ENCODE measurements around the gene KRT12.

KRT12 gene

DNA sequence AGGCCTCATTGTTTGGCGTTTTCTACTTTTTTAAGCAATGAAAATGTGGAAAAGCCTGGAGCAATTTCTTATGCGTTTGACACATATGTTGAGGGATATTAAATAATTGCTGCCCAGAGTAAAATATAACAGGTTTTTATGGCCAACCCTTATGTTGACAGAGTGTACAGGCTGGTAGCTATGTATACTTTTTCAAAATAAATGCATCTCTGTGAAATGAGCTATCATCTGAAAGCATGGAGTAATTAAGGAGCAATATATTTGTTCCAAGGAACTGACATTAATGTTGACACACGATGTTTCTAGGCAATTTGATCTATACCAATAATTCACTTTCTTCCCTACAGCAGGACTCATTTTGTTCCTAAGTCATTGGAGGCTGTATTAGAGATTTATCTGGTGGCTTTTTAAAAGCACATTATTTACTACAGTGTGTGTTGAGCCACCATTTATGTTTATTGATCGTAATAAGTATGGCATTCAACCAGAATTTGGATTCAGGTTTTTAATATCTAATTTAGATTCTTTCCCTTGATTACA lies 30.0 kb upstream of the KRT12 start:
- H3K4me1 ChIP-seq (ENCODE audit: control insufficient read depth in 1 of 2, insufficient read depth in 1 of 2, low read depth in 1 of 2, low read length in 1 of 2): no peaks in the 10 kb centered on the region
- H3K36me3 ChIP-seq: no peaks in the 10 kb centered on the region
- no peak overlapping the region for H3K27ac ChIP-seq
- H3K4me3 ChIP-seq (ENCODE audit: low read depth in 1 of 2, low read length in 1 of 2): no peak overlapping the region
- H3K9me3 ChIP-seq: no peaks in the 10 kb centered on the region
- TF ChIP-seq, protein P1, sequence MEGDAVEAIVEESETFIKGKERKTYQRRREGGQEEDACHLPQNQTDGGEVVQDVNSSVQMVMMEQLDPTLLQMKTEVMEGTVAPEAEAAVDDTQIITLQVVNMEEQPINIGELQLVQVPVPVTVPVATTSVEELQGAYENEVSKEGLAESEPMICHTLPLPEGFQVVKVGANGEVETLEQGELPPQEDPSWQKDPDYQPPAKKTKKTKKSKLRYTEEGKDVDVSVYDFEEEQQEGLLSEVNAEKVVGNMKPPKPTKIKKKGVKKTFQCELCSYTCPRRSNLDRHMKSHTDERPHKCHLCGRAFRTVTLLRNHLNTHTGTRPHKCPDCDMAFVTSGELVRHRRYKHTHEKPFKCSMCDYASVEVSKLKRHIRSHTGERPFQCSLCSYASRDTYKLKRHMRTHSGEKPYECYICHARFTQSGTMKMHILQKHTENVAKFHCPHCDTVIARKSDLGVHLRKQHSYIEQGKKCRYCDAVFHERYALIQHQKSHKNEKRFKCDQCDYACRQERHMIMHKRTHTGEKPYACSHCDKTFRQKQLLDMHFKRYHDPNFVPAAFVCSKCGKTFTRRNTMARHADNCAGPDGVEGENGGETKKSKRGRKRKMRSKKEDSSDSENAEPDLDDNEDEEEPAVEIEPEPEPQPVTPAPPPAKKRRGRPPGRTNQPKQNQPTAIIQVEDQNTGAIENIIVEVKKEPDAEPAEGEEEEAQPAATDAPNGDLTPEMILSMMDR (IDR thresholded peaks at IDR 0.05): no peak
- H3K27me3 ChIP-seq: peaks cover 40% of the 10 kb centered on the region

DNA sequence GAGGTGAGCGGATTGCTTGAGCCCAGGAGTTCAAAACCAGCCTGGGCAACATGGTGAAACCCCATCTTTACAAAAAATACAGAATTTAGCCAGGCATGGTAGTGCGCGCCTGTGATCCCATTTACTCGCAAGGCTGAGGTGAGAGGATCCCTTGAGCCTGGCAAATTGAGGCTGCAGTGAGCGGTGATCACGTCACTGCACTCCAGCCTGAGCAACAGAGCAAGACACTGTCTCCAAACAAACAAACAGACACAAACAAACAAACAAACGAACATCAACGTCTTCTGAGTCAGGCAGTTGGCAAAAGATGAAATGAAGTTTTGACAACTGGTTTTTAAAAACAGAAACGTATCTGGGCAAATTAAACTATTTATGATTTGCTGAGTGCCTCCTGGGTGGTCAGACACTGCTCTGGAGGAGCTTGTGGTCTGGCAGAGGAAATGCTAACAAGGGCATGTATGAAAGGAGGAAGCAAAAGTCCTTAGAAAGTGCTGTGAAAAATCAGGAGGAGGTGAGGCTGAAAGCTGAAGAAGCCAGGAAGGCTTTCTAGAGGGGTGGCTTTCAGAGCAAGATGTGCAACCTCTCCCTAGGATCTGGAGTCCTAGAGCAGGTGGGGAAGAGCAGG lies 28.2 kb upstream of the KRT12 start:
- H3K9me3 ChIP-seq: no peaks in the 10 kb centered on the region
- H3K27ac ChIP-seq: no peak overlapping the region
- peaks cover 47% of the 10 kb centered on the region for H3K27me3 ChIP-seq
- no peak overlapping the region for H3K4me3 ChIP-seq (ENCODE audit: low read depth in 1 of 2, low read length in 1 of 2)
- TF ChIP-seq, protein P1 (IDR thresholded peaks at IDR 0.05): no peak
- no peaks in the 10 kb centered on the region for H3K4me1 ChIP-seq (ENCODE audit: control insufficient read depth in 1 of 2, insufficient read depth in 1 of 2, low read depth in 1 of 2, low read length in 1 of 2)
- H3K36me3 ChIP-seq: no peaks in the 10 kb centered on the region

DNA sequence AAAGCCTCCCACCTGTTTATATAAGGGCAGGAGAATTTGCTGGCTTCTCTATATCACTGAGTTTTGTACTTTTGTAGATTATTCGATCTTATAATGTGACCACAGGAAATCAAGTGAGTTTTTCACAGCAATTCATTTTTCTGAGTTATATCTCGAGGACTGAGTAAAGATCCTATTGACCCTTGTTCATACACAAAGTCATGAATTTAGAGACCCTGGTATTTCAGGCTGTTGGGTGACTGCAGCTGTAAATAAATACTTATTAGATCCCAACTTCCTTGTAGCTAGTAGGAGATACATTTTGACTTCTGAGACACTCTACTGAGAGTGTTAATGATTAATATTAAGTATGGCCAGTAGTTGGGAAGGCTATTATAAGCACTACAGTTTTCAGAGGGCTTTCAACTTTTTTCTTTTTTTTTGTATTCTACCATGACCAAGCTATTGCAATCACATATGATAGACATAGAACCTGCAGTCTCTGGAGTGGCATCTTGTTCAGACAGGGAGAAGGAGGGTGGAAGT lies 21.2 kb upstream of the KRT12 start:
- TF ChIP-seq, protein P1 (IDR thresholded peaks at IDR 0.05): no peak

DNA sequence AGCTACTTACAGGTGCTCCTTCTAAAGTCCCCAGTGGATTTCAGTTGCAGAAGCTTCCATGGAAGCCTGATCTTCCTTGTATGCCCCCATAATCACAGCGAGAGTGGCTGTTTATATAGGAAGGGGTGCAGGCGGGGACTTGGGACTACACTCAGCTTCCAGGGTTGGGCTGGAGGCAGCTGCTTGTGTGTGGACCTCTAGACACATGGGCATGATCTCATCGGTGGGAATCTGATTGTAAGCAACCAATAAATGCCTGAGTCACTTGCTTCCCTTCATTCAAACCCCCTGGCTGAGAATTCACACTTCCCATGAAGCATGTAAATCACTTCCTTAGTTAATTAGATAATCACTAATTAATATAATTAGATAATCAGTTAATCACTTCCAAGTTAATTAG lies 19.1 kb upstream of the KRT12 start:
- no peak overlapping the region for H3K4me3 ChIP-seq (ENCODE audit: low read depth in 1 of 2, low read length in 1 of 2)
- TF ChIP-seq, protein P1 (IDR thresholded peaks at IDR 0.05): no peak
- H3K4me1 ChIP-seq (ENCODE audit: control insufficient read depth in 1 of 2, insufficient read depth in 1 of 2, low read depth in 1 of 2, low read length in 1 of 2): no peaks in the 10 kb centered on the region
- H3K27me3 ChIP-seq: peaks cover 100% of the 10 kb centered on the region
- no peaks in the 10 kb centered on the region for H3K9me3 ChIP-seq
- no peaks in the 10 kb centered on the region for H3K36me3 ChIP-seq
- no peak overlapping the region for H3K27ac ChIP-seq

More for the DNA sequence above, 21.2 kb upstream of the KRT12 start:
- H3K27me3 ChIP-seq: peaks cover 93% of the 10 kb centered on the region
- H3K9me3 ChIP-seq: no peaks in the 10 kb centered on the region
- H3K36me3 ChIP-seq: no peaks in the 10 kb centered on the region
- no peak overlapping the region for H3K27ac ChIP-seq
- H3K4me1 ChIP-seq (ENCODE audit: control insufficient read depth in 1 of 2, insufficient read depth in 1 of 2, low read depth in 1 of 2, low read length in 1 of 2): no peaks in the 10 kb centered on the region
- H3K4me3 ChIP-seq (ENCODE audit: low read depth in 1 of 2, low read length in 1 of 2): no peak overlapping the region

DNA sequence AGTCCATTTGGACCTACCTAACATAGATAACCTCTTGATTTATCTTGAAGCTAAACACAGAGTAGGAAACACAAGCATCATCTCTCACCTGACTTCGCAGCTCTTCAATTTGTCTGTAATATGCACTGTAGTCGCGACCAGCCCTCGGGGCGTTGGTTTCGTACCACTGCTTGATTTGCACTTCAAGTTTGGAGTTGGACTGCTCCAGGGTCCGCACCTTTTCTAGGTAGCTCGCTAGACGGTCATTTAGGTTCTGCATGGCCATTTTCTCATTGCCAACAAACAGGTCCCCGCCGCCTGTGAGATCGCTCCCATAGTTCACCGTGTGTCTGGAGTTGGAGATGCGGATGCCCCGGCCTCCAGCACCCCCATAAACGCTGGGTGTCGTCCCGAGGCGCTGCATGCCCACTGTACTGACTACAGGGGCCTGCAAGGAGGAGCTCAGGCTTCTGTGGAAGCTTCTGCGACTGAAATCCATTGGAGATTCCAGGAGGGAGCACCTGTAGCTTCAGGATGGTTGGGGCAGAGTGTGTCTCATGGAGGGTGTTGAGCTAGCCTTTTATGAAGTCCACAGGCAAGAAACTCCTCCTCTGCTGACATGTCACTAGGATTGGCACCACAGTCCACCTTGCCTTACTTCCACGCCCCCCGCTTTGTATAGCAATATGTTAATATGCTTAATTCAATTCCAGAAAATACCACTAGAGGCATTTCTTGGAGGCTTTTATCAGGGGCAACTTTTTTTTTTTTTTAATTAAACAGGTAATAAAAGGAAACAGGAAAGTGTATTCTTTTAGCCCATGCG lies 17.9 kb upstream of the KRT12 start, which contains the start of gene KRT20:
Gene KRT20, minus strand, starts transcription at position 535 of the 805 bp plus-strand sequence. Its CDS starts 57 bp downstream, at position 478.
- H3K9me3 ChIP-seq: no peaks in the 10 kb centered on the region
- H3K27ac ChIP-seq: no peak within 1 kb of the TSS
- TF ChIP-seq, protein P1 (IDR thresholded peaks at IDR 0.05): no peak
- no peaks in the 10 kb centered on the region for H3K36me3 ChIP-seq
- no peaks in the 10 kb centered on the region for H3K4me1 ChIP-seq (ENCODE audit: control insufficient read depth in 1 of 2, insufficient read depth in 1 of 2, low read depth in 1 of 2, low read length in 1 of 2)
- peaks cover 89% of the 10 kb centered on the region for H3K27me3 ChIP-seq
- no peak within 1 kb of the TSS for H3K4me3 ChIP-seq (ENCODE audit: low read depth in 1 of 2, low read length in 1 of 2)

All from neutrophil (primary cell).